ENCODE data around the gene MYH9.
"Not testable (repeated sequence)": the region's sequence is repeated elsewhere in the genome, so short reads cannot be mapped to it uniquely, and the experiment has no call there.

MYH9 gene

GRCh38 chr22:36291831-36292740, 95.7 kb downstream of the MYH9 start:
- no peak for DNase-seq (ENCODE audit: low spot score)

DNA sequence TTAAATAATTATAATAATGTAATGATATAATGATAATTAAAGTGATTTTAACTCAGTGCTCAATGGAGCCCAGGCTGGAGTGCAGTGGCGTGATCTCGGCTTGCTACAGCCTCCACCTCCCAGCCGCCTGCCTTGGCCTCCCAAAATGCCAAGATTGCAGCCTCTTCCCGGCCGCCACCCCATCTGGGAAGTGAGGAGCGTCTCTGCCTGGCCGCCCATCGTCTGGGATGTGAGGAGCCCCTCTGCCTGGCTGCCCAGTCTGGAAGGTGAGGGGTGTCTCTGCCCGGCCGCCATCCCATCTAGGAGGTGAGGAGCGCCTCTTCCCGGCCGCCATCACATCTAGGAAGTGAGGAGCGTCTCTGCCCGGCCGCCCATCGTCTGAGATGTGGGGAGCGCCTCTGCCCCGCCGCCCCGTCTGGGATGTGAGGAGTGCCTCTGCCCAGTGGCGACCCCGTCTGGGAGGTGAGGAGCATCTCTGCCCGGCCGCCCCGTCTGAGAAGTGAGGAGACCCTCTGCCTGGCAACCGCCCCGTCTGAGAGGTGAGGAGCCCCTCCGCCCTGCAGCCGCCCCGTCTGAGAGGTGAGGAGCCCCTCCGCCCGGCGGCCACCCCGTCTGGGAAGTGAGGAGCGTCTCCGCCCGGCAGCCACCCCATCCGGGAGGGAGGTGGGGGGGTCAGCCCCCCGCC, 97.2 kb downstream of the MYH9 start:
- not testable (repeated sequence) for DNase-seq (ENCODE audit: low spot score)

DNA sequence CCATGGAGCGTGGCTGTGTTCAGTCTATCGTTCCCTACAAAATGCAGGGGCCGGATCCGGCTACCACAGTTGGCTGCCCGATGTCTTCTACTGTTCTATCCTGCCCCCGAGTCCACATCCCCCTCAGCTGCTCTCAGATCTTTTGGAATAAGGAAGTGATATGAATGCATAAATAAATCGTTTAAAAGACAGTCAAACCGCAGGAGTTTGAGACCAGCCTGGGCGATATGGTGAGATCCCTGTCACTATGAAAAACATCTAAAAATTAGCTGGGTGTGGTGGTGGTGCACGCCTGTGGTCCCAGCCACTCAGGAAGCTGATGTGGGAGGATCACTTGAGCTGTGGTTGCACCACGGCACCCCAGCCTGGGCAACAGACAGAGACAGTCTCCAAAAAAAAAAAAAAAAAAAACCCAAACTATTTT, 97.8 kb downstream of the MYH9 start:
- not testable (repeated sequence) for DNase-seq (ENCODE audit: low spot score)

DNA sequence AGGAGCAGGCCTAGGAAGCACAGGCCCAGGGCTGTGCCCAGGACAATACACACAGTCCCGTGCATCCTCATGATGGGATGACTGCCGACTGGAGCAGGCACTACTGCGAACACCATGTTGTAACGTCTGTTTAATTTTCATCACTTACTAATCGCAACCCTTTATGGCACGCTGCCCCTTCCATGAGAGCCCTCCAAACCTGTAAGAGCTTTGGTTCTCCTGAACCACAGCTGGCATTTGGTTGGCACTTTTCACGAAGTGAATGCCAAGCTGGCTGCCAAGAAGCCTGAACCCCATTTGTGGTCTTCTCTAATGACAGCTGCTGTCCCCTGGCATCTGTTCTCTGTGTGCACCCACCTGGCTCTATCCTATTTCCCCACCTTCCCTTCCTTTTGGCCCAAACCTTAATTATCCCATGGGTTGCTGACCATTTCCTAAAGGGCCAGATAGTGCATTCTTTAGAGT, 98.3 kb downstream of the MYH9 start:
- no peak for DNase-seq (ENCODE audit: low spot score)

GRCh38 chr22:36288571-36289405, 99.0 kb downstream of the MYH9 start:
- DNase-seq (ENCODE audit: low spot score): no peak

- no peak for DNase-seq (ENCODE audit: low spot score)
These were observed 99.8 kb downstream of the MYH9 start for GRCh38 chr22:36287881-36288515.

GRCh38 chr22:36286096-36286957, 101.4 kb downstream of the MYH9 start:
- peak; percentile 92 for DNase-seq (ENCODE audit: low spot score)

DNA sequence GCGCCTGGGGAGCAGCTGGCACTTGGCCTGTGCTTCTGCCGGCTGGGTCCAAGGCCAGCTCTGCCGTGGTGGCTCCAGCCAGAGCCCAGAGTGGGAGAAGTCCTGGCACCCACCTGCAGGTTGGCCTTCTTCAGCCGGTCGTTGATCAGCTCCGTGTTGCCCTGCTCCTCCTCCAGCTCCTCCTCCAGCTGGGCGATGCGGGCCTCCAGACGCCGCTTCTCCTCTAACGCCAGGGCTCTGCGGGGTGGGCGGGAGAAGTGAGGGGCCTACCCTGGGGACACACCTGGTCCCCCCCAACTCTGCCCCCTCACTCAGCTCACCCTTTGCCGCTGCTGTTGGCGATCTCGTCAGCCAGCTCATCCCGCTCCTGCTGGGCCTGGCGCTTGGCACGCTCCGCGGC, 102.2 kb downstream of the MYH9 start:
- no peak for DNase-seq (ENCODE audit: low spot score)

GRCh38 chr22:36285017-36285416, 102.8 kb downstream of the MYH9 start:
- DNase-seq (ENCODE audit: low spot score): no peak

DNA sequence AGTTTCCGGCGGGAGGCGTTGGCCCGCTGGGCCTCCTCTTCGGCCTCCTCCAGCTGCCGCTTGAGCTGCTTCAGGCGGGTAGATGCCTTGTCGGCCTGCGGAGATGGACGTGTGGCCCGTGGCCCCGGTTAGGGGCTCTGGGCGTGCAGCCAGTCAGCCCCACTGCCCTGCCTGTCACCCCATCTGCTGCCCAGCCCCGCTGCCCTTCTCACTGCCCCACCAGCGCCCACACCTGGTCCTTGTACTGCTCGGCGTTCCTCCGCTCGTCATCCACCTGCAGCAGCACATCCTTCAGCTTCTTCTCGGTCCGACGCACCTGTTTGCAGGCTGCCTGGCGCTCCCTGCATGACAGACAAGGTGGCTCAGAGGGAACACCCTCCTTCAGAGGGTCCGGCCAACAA, 103.6 kb downstream of the MYH9 start:
- DNase-seq (ENCODE audit: low spot score): no peak

DNA sequence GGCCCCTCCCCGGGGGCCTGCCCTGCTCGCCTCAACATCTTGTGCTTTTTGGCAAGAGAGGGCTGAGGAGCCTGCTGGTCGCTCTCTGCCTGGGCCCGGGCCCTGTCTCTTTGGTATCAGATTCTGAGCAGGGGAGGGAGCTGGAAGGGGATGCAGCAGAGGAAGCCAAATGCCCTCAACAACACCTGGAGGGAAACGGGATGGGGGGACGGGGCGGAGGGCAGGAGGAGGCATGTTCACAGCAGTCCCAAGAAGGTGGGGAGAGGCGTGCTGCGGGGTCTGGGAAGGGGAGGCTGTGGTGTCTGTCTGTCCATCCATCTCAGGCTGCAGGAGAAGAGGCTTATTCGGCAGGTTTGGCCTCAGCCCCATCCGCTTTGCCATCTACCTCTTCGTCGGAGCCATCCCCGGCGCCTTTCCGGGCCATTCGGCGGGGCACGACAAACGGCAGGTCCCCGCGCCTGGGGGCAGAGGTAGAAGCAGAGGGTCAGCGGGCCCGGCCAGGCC, 105.4 kb downstream of the MYH9 start:
- DNase-seq (ENCODE audit: low spot score): no peak

GRCh38 chr22:36281781-36282327, 105.9 kb downstream of the MYH9 start:
- no peak for DNase-seq (ENCODE audit: low spot score)

- DNase-seq (ENCODE audit: low spot score): no peak
These were observed 107.4 kb downstream of the MYH9 start for GRCh38 chr22:36280379-36280778.

DNA sequence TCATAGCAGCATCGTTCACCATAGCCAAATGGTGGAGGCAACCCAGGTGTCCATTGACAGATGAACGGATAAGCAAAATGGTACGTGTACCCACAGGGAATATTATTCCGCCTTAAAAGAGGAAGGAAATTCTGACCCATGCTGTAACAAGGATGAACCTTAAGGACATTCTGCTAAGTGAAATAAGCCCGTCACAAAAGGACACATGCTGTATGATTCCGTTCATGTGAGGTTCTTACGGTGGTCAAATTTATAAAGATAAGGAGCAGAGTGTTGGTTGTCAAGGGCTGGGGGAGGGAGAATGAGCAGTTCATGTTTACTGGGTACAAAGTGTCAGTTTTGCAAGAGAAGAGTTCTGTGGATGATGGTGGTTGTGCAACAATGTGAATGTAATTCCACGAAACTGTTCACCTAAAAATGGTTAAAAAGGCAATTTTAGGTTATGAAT, 108.5 kb downstream of the MYH9 start:
- DNase-seq (ENCODE audit: low spot score): no peak

GRCh38 chr22:36277482-36278291, 110.1 kb downstream of the MYH9 start:
- DNase-seq (ENCODE audit: low spot score): peak; percentile 75

- no peak for DNase-seq (ENCODE audit: low spot score)
These were observed 113.2 kb downstream of the MYH9 start for GRCh38 chr22:36274531-36274930.

DNA sequence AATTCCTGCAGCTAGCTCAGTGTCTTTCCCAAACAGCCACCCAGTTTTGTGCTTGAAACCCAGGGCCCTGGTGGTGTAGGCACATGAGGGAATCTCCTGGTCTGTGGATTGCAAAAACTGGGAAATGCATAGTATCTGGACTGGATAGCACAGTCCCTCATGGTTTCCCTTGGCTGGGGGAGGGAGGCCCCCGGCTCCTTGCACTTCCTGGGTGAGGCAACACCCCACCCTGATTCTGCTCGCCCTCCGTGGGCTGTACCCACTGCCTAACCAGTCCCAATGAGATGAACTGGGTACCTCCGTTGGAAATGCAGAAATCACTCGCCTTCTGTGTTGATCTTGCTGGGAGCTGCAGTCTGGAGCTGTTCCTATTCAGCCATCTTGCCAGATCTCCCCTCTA, 115.8 kb downstream of the MYH9 start:
- DNase-seq (ENCODE audit: low spot score): not testable (repeated sequence)

GRCh38 chr22:36271231-36271630, 116.5 kb downstream of the MYH9 start:
- DNase-seq (ENCODE audit: low spot score): not testable (repeated sequence)

DNA sequence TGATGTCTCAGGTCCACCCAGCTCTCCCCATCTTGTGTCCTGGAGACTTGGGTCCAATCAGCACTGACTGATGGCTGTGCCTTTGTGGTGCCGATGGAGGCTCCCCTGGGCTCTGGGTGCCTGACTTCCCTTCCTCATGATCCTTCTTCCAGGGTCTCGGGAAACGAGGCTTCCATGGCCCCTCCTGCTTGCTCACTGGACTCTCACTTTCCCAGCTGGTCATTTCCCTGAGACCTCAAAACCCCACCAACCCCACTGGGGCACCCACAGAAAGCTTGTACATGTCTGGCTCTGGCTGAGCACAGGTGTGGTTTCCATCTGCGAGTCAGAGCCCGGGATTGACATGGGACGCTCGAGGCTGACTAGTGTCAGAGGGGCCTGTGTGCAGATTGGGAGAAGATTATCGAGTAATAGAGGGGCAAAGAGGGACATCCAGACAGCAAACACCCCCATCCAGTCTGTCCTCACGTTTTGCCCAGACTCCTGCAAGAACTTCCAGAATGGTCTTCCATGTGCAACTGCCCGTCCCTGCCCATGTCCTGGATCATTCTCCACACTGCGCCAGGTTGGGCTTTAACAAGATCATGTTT, 119.8 kb downstream of the MYH9 start:
- DNase-seq (ENCODE audit: low spot score): no peak
